Gastrocnemius medialis (tissue), 4 donors: Measurements from ENCODE around the gene SCIN.

Experiments
- POLR2A ChIP-seq, 2 donors: fragments of 450-650 bp; IDR thresholded peaks; one replicate each; pipeline ENCODE4 v1.6.1; 2017; ENCODE audit warnings: antibody characterized with exemption in 2 of 2, mild to moderate bottlenecking in 2 of 2, moderate library complexity in 2 of 2
- TF ChIP-seq, protein P1 (sequence below), 5 experiments: fragments of 450-650 bp in 3 of 5; fragments of 200-600 bp in 2 of 5; sonication (generic) in 2 of 5; IDR thresholded peaks in 4 of 5; conservative IDR thresholded peaks in 1 of 5; 1 replicate in 4 of 5; 2 replicates in 1 of 5; pipeline ENCODE4 v1.5.1; 2016 to 2019; ENCODE audit warnings: antibody characterized with exemption in 5 of 5, mild to moderate bottlenecking in 3 of 5, moderate library complexity in 3 of 5

- TF ChIP-seq, protein P1, sequence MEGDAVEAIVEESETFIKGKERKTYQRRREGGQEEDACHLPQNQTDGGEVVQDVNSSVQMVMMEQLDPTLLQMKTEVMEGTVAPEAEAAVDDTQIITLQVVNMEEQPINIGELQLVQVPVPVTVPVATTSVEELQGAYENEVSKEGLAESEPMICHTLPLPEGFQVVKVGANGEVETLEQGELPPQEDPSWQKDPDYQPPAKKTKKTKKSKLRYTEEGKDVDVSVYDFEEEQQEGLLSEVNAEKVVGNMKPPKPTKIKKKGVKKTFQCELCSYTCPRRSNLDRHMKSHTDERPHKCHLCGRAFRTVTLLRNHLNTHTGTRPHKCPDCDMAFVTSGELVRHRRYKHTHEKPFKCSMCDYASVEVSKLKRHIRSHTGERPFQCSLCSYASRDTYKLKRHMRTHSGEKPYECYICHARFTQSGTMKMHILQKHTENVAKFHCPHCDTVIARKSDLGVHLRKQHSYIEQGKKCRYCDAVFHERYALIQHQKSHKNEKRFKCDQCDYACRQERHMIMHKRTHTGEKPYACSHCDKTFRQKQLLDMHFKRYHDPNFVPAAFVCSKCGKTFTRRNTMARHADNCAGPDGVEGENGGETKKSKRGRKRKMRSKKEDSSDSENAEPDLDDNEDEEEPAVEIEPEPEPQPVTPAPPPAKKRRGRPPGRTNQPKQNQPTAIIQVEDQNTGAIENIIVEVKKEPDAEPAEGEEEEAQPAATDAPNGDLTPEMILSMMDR (IDR thresholded peaks at IDR 0.05 in 4 of 5, conservative IDR thresholded peaks at IDR 0.05 in 1 of 5): no peak
- TF ChIP-seq POLR2A (IDR thresholded peaks at IDR 0.05): no peak
Measured at GRCh38 chr7:12601302-12601869, 30.9 kb downstream of the SCIN start.
